Vagina (tissue), 2 donors: ENCODE data around the gene SCYL1.

Experiments
- POLR2A ChIP-seq, 2 donors: fragments of 450-650 bp; IDR thresholded peaks; one replicate each; pipeline ENCODE4 v1.6.1; 2017; ENCODE audit warnings: antibody characterized with exemption in 2 of 2, mild to moderate bottlenecking in 2 of 2, moderate library complexity in 2 of 2
- TF ChIP-seq, protein P1 (sequence below), 3 experiments: fragments of 450-650 bp in 2 of 3; fragments of 200-600 bp in 1 of 3; sonication (generic) in 1 of 3; IDR thresholded peaks; one replicate each; pipeline ENCODE4 v1.5.1; 2017 to 2019; ENCODE audit warnings: antibody characterized with exemption in 3 of 3, mild to moderate bottlenecking in 2 of 3, moderate library complexity in 2 of 3

DNA sequence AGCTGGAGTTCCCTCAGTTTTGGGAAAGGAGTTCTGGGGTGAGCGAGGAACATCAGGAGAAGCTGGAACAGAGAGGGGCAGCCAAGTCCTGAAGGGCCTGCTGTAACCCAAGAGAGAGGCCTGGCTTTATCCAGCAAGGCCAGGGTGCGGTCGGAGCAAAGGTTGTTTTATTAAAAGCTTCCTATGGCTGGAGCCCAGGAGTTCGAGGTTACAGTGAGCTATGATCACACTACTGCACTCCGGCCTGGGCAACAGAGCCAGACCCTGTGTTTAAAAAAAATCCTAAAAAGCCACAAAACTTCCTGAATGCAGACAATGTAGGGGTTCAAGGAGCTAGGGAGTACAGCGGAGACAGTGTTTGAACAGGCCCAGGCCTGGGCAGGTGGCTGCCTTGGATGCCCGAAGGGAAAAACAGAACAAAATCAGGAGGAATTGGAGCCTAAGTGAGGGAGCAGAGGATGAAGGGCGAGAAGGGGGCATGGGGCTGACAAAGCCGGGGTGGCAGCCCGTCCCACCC, 48.2 kb upstream of the SCYL1 start:
- TF ChIP-seq, protein P1, sequence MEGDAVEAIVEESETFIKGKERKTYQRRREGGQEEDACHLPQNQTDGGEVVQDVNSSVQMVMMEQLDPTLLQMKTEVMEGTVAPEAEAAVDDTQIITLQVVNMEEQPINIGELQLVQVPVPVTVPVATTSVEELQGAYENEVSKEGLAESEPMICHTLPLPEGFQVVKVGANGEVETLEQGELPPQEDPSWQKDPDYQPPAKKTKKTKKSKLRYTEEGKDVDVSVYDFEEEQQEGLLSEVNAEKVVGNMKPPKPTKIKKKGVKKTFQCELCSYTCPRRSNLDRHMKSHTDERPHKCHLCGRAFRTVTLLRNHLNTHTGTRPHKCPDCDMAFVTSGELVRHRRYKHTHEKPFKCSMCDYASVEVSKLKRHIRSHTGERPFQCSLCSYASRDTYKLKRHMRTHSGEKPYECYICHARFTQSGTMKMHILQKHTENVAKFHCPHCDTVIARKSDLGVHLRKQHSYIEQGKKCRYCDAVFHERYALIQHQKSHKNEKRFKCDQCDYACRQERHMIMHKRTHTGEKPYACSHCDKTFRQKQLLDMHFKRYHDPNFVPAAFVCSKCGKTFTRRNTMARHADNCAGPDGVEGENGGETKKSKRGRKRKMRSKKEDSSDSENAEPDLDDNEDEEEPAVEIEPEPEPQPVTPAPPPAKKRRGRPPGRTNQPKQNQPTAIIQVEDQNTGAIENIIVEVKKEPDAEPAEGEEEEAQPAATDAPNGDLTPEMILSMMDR (IDR thresholded peaks at IDR 0.05): no peak
- TF ChIP-seq POLR2A (IDR thresholded peaks at IDR 0.05): no peak
